Pancreas (tissue), 10 donors: ENCODE results near the gene SH3RF3. TPM values are rescaled to one million over a fixed set of nuclear protein-coding genes. Genes with fewer than 3 reads are reported as not detected.

Experiments used
- ATAC-seq, 4 donors: fragments of 200-7000 bp; cut with Tn5 transposase; one replicate each; pipeline versions ENCODE4 v1.8.0 to v1.9.1; 2020; ENCODE audit warnings: mild to moderate bottlenecking in 4 of 4, moderate library complexity in 4 of 4
- DNase-seq, 6 donors: peaks; one replicate each; pipeline ENCODE4 v3.0.0-alpha.2; 2020
- FAIRE-seq: peaks from 2 replicates; lab custom pipeline; 2012; peaks lifted over from hg19 to GRCh38; lab: Jason Lieb, UNC
- H3K27ac ChIP-seq, 4 donors: fragments of 200-600 bp; sonication (generic); 1 replicate in 3 of 4; 2 replicates in 1 of 4; pipeline versions ENCODE4 v1.5.0 to v1.8.0; 2020
- H3K27me3 ChIP-seq, 4 donors: fragments of 200-600 bp; one replicate each; pipeline ENCODE4 v1.8.0; 2021
- H3K36me3 ChIP-seq, 3 donors: fragments of 200-600 bp; sonication (generic) in 1 of 3; one replicate each; pipeline versions ENCODE4 v1.5.0 to v1.8.0; 2020 to 2021
- H3K4me1 ChIP-seq, 3 donors: fragments of 200-600 bp; one replicate each; pipeline ENCODE4 v1.8.0; 2021
- H3K4me3 ChIP-seq, 4 donors: fragments of 200-600 bp; sonication (generic) in 2 of 4; one replicate each; pipeline versions ENCODE4 v1.5.0 to v1.8.0; 2020 to 2021
- H3K9me3 ChIP-seq, 4 donors: fragments of 200-600 bp; one replicate each; pipeline ENCODE4 v1.8.0; 2021
- CTCF ChIP-seq, 4 donors: fragments of 200-600 bp; sonication (generic) in 3 of 4; IDR thresholded peaks; one replicate each; pipeline versions ENCODE4 v1.5.0 to v1.8.0; 2021; ENCODE audit warnings: antibody characterized with exemption in 4 of 4
- WGBS, 2 donors: extraction: QIAGEN DNeasy Blood & Tissue Kit; methylation state at CpG; one replicate each; pipeline ENCODE4 v1.1.7; 2013; 5-methylcytosine and 5-hydroxymethylcytosine counted together
- intact Hi-C, 3 donors: fragments of 100-400 bp; cut with DNase I; formaldehyde crosslinking; loops; one replicate each; pipeline versions ENCODE4 v1.11.1 to v1.14.2; 2022
- polyA plus RNA-seq, 2 donors: library from polyadenylated mRNA; stranded (reverse); fragments of 200-250 nt; gene quantifications; one replicate each; pipeline ENCODE4 v1.2.3, GENCODE V29; 2013
- total RNA-seq, 6 donors: library from RNA; stranded (reverse); fragmentation: NEBNext Ultra II Directional in 4 of 6; extraction: Animal tissue kit (Norgen Biotek cat#: 25700) in 4 of 6; gene quantifications; one replicate each; pipeline versions ENCODE4 v1.2.1 to v1.2.4, GENCODE V29; 2021 to 2023
- donor health status: healthy with polysubstance abuse.
- donor health status: DM: no; HTN: no; CAD: no; lungs with moderate emphysema.
- donor health status: DM: no; HTN: no; CAD: no.
- donor health status: control.
- donor health status: control.
- donor health status: Bipolar disorder and iron deficiency.
- donor health status: DM: yes; HTN: yes; CAD: no.
- donor health status: DM: no; HTN: no; CAD: no.
- donor health status: DM: no; HTN: no; CAD: no.
- donor health status: DM: yes; HTN: yes; CAD: no.

Gene SH3RF3
- total and polyA plus RNA-seq, 8 donors, result 1.1 to 3.5 (median 1.8) TPM

GRCh38 chr2:109266496-109266895, 137.5 kb downstream of the SH3RF3 start:
- 87 to 91% methylated on average over 9 of the region's 9 CpGs for WGBS, 2 donors
- DNase-seq (peak in 1 of 6 donors; percentile 26), FAIRE-seq (no peak), ATAC-seq (peak in 1 of 4 donors; percentile 17)
- peak overlapping the region in 1 of 4 donors; percentile 17 for H3K27ac ChIP-seq
- H3K4me1 ChIP-seq, result peaks cover 0 to 2% (median under 1%) of the 10 kb centered on the region in 3 donors
- H3K36me3 ChIP-seq, result no peaks in the 10 kb centered on the region
- no peaks in the 10 kb centered on the region for H3K9me3 ChIP-seq
- no peak overlapping the region for H3K4me3 ChIP-seq
- TF ChIP-seq CTCF (IDR thresholded peaks at IDR 0.05), result no peak
- H3K27me3 ChIP-seq, result no peaks in the 10 kb centered on the region
- intact Hi-C loops, result no loop called here

DNA sequence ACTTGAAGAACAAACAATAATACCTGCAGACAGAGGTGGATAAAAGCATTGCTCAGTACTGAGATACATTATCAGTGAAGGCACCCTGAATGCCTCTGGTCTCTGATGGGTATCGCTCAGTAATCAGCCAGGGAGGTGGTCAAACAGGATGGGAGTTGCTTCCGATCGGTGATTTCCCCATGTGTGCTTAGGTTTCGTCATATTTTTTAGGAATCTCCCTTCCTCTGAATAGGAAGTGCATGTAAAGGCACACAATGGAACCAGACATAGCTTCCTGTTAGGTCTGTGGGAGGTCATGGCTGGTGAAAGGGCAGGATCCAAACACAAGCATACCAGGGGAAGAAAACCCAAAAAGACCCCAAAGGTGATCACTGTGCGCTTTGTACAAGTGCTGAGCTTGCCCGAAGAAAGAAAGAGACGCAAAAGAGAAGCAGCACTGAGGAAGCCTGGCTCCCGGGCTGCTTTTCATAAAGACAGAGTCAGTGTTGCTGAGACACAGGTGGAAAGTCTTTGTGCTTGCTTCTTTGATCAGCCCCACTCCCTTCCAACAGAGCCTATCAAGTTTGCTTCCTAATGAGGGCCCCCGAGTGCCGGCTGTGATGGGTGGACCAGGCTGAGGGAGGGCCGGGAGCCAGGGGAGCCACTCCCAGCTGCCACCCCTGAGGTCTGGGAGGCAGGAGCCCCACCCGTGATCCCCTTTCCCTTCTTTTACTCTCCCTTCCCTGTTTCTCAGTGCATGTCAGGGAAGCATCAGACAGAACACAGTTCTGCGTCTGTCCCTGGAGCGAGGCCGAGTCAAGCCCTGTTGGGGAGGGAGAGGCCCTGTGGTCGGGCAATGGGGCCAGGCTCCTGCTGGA, 138.2 kb downstream of the SH3RF3 start:
- Histone ChIP-seq H3K9me3 (no peaks in the 10 kb centered on the region), H3K4me1 (no peaks in the 10 kb centered on the region), H3K27ac (no peak overlapping the region), H3K36me3 (no peaks in the 10 kb centered on the region), H3K27me3 (no peaks in the 10 kb centered on the region), H3K4me3 (no peak overlapping the region)
- DNase-seq (peak in 1 of 6 donors; percentile 39), ATAC-seq (peak in 2 of 4 donors; percentile 47 to 61), FAIRE-seq (no peak)
- TF ChIP-seq CTCF (IDR thresholded peaks at IDR 0.05), result no peak
- intact Hi-C loops, result no loop called here
- WGBS, 2 donors, result 76 to 81% methylated on average over 15 to 16 of the region's 16 CpGs

DNA sequence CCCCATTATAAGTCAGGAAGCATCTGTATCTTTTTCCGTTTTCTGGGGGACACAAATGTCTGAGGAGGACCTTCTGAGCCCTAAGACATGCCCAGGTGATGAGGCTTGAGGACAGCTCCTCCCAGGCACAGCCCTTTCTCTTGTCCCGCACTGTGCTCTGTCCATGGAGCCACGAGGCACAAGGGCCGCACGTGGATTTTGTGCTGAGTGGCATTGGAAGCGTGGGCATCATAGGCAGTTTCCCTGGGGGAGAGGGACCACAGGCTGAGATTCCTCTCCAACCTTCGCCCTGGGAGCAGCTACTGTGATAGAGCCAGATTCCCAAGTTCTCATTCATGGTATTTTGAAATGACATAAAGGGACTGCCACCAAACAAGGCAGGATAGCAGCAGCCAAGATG, 139.9 kb downstream of the SH3RF3 start:
- H3K9me3 ChIP-seq, result no peaks in the 10 kb centered on the region
- ATAC-seq (no peak), DNase-seq (peak in 1 of 6 donors; percentile 17), FAIRE-seq (no peak)
- intact Hi-C loops, result no loop called here
- WGBS, 2 donors, result 83 to 91% methylated on average over 7 of the region's 7 CpGs
- H3K27me3 ChIP-seq, result no peaks in the 10 kb centered on the region
- no peak overlapping the region for H3K27ac ChIP-seq
- H3K36me3 ChIP-seq, result no peaks in the 10 kb centered on the region
- no peaks in the 10 kb centered on the region for H3K4me1 ChIP-seq
- H3K4me3 ChIP-seq, result no peak overlapping the region
- TF ChIP-seq CTCF (IDR thresholded peaks at IDR 0.05), result no peak

DNA sequence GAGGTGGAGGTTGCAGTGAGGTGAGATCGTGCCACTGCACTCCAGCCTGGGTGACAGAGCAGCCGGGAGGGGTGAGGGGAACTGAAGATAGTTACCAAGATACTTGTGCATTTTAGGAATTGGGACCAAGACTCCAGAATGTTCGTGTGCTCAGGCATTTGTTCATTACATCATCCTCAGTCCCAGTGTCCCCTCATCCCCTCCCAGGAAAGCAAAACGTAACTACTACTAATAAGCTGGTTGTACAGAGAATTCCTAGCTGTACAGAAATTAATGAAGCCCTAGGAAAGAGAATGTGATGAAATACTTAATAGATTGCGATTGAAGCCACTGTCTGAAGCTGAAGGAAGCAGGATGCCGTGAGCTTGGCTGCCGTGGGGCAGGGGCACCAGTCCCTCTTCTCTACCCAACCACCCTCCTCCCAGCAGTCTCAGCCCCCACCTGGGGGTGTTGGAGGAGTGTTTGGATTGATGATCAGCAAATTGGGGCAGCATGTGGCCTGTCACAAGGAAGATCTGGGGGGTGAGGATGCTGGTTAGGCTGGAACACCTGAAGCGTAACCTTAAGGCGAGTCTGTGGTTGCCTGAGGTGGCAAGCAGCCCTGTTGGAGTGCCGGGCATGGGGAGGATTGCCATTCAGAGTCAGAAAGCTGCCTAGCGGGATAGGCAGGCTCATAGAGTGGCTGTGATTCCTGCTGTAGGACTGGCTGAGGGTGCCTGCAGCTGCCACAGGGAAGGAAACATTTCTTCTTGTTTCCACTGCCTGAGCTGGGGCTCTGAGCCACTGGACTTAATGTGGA, 140.9 kb downstream of the SH3RF3 start:
- no peak for ATAC-seq
- no peak for TF ChIP-seq CTCF (IDR thresholded peaks at IDR 0.05)
- Histone ChIP-seq H3K9me3 (no peaks in the 10 kb centered on the region), H3K36me3 (no peaks in the 10 kb centered on the region), H3K27ac (no peak overlapping the region), H3K4me1 (no peaks in the 10 kb centered on the region), H3K27me3 (no peaks in the 10 kb centered on the region), H3K4me3 (no peak overlapping the region)
- no peak for FAIRE-seq
- intact Hi-C loops, result no loop called here
- 75 to 84% methylated on average over 11 of the region's 11 CpGs for WGBS, 2 donors
- DNase-seq, result peak in 1 of 6 donors; percentile 27
